AG08396 (cell line): ENCODE results near the gene AJUBA.
A peak's percentile ranks its signal among the peaks of the same experiment; 100 is the strongest.

Source experiments
- DNase-seq: peaks from one replicate; pipeline ENCODE4 v3.0.0; 2012; ENCODE audit warnings: low spot score, mixed read lengths

AJUBA gene

DNA sequence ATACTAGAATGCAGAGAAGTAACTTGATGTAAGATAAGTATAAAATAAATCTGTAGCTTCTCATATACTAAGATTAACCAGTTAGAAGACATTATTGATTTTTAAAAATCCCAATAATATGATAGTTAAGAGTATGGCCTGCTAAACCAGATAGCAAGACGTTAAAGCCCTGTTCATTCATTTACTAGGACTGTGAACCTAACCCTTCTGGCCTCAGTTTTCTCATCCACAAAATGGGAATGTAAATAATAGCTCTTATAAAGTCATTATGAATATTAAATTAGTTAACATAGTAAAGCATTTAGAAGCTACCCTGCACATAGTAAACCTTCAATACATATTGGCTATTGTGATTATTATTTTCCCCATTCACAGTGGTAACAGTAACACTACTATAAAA lies 47.2 kb downstream of the AJUBA start:
- no peak for DNase-seq

DNA sequence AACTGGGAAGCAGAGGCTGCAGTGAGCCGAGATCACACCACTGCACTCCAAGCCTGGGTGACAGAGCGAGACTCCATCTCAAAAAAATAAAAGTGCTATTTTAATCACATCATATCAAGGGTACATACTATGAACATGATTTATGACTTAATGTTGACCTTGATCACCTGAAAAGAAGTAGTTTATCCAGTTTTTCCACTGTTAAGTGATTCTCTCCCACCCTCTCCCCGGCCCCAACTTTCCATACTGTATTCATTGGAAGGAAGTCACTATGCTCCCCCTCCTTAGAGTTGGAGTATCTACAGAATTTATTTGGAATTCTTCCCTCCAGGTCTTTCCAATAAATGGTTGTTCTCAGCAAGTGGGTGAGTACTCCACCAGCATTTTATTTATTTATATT lies 50.2 kb downstream of the AJUBA start:
- DNase-seq: no peak

DNA sequence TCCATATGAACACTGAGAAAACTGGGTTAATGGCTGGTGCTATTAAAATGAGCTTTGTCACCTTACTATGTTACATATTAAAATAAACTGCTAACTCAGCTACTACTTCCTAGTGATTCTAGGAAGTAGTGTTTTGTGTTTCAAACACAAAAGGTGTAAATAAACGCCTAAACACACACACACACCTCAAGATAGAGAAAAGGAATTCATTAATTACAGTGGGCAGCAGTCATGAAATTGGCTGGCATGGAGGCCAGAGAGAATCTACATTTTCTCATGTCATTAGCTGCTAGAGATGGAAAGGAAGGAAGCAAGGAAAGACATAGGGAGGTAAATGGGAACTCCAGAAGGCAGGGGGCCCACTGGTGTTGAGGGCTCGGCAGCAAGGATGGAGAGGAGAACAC lies 52.4 kb downstream of the AJUBA start:
- no peak for DNase-seq

DNA sequence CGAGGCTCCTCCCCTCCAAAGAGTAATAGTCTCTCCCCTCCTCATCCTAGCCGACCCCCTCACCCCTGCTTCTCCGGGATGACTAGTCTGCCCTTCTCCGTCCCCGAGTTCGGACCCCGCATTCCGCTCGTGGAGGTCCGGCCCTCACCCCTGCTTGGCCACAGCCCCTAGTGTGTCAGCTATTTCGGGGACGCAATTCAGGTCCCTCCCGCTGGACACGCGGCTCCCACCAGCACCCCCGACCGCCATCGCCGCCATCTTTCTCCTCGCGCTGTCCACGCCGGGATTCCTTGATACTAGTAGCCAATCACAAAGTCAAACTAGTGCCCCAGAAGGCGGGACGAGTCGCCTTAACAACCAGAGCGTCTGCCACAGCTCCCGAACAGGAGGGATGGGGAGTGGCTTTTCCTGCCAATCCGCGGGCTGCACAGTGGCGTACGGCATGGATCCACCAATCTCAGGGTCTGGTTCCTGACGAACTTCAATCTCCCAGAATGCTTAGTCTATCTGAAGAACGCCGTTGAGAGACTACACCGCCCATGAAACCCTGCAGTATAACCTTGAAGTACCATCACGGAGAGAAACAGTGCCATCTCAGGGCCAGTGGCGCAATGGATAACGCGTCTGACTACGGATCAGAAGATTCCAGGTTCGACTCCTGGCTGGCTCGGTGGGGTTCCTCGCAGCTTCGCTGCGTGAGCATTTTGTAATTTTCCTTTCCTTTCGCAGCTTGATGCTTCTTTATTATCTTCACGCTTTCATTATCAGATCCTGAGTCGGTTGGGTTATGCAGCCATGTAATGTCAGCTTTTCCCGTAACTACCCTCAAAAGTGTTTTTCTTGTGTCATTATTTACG lies 53.0 kb downstream of the AJUBA start, which contains the start of gene PRMT5:
TSS of gene PRMT5 (minus strand) at position 273 of the 857 bp plus-strand sequence. CDS start at position 258, 15 bp downstream.
- DNase-seq: peak; percentile 94

DNA sequence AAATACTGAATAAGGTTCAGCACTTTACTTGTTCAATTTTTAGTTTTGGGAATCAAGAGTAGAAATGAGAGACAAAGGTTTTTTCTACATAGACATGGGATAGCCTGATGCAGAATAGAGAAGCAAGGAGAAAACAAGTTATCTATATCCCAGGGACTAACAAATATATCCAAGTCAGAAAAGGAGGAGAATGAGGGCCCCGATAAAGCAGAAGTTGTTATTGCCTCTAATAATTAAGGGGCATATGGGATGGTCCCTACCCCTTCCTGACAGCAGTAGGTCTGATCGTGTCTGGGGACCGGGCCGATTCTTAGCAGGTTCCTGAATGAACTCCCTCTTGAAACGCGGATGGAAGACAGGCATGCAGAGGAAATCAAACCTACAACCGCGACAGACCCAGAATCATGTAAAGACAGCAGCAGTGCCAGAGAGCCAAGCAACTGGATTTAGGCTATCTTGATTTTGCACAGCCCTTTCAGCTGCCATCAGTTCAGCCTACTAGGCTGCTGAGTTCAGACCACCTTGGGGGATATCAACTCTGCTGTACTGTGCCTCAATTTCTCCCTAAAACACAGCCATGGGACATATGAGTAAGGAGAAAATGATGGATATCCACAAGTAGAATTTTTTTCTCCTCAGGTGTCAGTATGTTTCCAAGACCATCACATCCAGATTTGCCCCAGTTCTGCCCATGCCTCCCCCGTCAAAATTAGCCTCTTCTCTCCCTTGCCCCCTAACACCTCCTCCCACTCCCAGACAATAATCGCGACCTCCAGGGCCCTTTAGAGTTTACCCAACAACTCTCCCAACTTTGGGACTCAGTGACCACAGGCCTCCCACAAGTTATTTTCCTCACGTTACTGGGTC lies 53.9 kb downstream of the AJUBA start:
- DNase-seq: no peak

DNA sequence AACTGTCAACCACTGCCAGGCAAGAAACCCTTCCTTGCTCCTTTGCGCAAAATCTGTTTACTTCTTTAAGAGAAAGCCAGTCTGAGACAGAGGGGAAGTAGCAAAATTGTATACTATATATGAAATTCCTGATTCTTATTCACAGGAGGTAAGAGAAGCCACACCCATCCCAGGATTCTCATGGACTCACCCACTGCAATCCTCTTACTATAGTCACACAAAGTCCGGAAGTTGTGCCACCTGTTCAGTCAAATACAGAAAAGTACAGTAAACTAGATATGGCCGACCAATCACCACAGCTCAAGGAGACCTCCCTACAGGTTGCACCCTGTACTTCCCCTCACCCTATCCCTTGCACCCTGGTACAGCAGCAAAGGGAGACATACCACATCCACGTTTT lies 56.0 kb downstream of the AJUBA start:
- no peak for DNase-seq

DNA sequence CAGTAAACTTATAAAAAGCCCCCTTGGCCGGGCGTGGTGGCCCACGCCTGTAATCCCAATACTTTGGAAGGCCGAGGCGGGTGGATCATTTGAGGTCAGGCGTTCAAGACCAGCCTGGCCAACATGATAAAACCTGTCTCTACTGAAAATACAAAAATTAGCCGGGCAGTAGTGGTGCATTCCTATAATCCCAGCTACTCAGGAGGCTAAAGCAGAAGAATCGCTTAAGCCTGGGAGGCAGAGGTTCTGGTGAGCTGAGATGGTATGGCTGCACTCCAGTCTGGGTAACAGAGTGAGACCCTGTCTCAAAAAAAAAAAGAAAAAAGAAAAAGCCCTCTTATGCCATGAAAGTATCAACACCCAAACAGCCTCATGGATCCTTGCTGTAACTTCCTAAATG lies 56.8 kb downstream of the AJUBA start:
- DNase-seq: no peak

DNA sequence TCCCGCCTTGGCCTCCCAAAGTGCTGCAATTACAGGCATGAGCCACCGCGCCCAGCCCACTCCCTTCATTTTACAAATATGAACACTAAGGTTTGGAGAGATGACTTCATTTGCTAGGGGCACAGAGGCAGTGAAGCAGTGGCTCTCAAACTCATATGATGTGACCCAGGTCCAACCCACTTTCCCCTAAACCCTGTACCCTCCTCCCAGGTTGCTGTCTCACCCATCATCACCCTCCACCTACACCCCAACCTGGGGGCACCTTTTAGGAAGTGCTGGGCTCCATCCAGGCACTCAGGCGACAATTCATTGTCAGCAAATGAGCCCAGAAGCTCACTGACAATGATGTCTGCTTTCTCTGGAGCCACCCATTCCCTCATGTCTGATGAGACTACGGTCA lies 58.6 kb downstream of the AJUBA start:
- no peak for DNase-seq

DNA sequence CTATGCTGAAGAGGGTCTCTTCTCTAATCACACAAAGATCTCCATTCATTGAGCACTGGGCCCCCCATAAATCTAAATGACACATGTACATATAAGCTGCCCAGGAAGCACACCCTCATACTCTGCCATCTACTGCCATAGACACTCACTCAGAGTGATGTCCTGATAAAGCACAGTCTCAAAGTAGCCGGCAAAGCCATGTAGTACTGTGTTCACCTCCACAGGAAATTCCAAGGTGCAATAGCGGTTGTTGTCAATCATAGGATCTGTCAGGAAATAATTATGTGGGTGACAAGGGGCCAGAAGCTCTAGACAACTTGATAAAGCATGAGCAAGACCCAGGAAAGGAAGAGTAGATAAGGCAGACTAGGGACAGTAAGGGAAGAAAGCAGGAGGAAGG lies 60.1 kb downstream of the AJUBA start:
- DNase-seq: no peak
